GM12864 (cell line): ENCODE measurements around the gene CEP170.
"Not testable (repeated sequence)": the region's sequence is repeated elsewhere in the genome, so short reads cannot be mapped to it uniquely, and the experiment has no call there.

Source experiments
- DNase-seq: peaks from one replicate; pipeline ENCODE4 v3.0.0-alpha.2; 2011; ENCODE audit warnings: low read depth
- H3K4me3 ChIP-seq: 2 replicates; pipeline ENCODE4 v1.5.1; 2011; ENCODE audit warnings: mild to moderate bottlenecking, low read depth, low read length, control low read depth
- TF ChIP-seq, protein P1 (sequence below): IDR thresholded peaks from 2 replicates; pipeline ENCODE4 v1.5.1; 2011; ENCODE audit warnings: low read depth, mild to moderate bottlenecking, moderate library complexity, low read length, control low read depth, inconsistent platforms; ENCODE audit errors: missing control alignments

Gene CEP170

DNA sequence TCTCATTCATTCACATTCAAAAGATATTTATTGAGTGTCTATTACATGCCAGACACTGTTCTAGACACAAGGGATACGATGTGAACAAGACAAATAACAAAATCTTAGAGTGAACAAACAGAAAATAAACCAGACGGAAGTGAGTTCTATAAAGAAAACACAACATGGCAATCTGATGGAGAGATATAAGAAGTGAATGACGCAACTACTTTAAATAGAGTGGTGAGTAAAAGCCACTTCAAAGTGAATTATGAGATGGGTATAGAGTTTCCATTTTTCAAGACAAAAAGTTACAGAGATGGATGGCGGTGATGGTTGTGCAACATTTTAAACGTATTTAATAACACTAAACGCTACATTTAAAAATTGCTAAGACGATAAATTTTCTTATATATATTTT lies 75.4 kb downstream of the CEP170 start:
- TF ChIP-seq, protein P1, sequence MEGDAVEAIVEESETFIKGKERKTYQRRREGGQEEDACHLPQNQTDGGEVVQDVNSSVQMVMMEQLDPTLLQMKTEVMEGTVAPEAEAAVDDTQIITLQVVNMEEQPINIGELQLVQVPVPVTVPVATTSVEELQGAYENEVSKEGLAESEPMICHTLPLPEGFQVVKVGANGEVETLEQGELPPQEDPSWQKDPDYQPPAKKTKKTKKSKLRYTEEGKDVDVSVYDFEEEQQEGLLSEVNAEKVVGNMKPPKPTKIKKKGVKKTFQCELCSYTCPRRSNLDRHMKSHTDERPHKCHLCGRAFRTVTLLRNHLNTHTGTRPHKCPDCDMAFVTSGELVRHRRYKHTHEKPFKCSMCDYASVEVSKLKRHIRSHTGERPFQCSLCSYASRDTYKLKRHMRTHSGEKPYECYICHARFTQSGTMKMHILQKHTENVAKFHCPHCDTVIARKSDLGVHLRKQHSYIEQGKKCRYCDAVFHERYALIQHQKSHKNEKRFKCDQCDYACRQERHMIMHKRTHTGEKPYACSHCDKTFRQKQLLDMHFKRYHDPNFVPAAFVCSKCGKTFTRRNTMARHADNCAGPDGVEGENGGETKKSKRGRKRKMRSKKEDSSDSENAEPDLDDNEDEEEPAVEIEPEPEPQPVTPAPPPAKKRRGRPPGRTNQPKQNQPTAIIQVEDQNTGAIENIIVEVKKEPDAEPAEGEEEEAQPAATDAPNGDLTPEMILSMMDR, result no peak
- no peak for DNase-seq
- no peak overlapping the region for H3K4me3 ChIP-seq

DNA sequence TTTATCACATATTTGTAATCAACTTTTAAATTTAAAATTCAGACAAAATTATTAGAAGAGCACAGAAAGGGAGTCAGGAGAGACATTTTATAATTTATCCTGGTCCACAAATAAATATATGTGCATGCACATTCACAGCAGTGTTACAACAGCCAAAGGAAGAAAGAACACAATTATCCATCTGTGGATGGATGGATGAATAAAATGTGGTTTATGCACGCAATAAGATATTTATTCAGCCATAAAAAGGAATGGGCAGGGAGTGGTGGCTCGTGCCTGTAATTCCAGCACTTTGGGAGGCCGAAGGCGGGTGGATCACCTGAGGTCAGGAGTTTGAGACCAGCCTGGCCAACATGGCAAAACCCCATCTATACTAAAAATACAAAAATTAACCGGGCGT lies 77.3 kb downstream of the CEP170 start:
- not testable (repeated sequence) for H3K4me3 ChIP-seq, DNase-seq

- H3K4me3 ChIP-seq, DNase-seq: not testable (repeated sequence)
These were observed 81.2 kb downstream of the CEP170 start for GRCh38 chr1:243173758-243174369.

- not testable (repeated sequence) for H3K4me3 ChIP-seq, DNase-seq
These were observed 90.2 kb downstream of the CEP170 start for GRCh38 chr1:243164911-243165310.

DNA sequence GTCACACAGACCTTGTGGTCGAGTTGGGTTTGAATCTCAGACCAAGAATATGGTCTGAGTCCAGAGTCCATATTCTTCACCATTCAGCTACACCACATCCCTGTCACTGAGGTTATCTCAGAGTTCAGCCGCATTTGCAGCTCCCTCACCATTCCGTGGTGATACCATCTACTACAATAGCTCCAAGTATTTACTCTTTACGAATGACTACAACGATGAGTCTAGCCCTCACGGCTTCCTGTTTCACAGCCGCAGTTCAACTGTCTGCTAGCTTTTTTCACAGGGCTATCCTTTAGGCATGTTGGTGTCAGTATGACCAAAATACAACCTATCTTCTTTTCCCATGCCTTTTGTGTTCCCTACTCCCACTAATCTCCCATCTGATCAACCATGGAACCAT lies 104.2 kb downstream of the CEP170 start:
- not testable (repeated sequence) for DNase-seq, H3K4me3 ChIP-seq

GRCh38 chr1:243149120-243149519 lies 106.0 kb downstream of the CEP170 start:
- H3K4me3 ChIP-seq, DNase-seq: not testable (repeated sequence)

DNA sequence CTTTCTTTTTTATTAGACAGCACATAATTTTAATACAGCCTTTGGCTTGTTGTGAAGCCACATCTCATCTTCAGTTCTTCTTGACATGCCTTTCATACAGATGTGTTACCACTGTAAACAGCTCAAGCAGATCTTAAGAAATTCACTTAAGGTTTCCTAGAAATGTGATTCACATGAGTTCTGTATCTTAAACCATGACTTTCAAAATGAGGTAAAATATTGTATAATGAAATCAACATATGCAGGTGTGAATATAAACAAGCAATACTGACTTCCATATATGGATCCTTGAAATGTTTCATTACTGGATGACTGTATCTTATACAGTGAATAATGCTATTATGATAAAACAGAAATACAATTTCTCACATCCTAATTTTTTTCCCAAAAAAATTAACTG lies 107.7 kb downstream of the CEP170 start:
- DNase-seq, H3K4me3 ChIP-seq: not testable (repeated sequence)

GRCh38 chr1:243140498-243140897 lies 114.6 kb downstream of the CEP170 start:
- H3K4me3 ChIP-seq, DNase-seq: not testable (repeated sequence)

GRCh38 chr1:243122876-243123409 lies 132.1 kb downstream of the CEP170 start:
- not testable (repeated sequence) for DNase-seq, H3K4me3 ChIP-seq

DNA sequence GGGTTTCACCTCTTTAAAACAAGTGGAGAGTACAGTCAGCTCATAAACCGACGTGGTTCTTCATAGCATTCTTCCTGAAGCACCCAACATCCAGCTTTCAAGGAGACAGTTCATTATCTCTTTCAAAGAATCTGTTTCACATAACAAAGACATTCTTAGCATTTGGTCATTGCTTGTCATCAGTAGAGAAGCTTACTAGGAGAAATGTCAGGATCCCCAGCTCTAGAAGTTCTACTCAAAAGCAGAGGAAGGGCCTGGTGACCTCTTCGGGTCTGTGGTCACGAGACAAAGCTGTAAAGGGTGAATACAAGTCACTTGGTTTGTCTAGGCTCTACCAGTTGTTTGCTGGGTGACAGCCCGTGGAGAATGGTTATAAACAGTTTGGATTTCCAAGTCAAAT lies 133.1 kb downstream of the CEP170 start:
- DNase-seq, H3K4me3 ChIP-seq: not testable (repeated sequence)

DNA sequence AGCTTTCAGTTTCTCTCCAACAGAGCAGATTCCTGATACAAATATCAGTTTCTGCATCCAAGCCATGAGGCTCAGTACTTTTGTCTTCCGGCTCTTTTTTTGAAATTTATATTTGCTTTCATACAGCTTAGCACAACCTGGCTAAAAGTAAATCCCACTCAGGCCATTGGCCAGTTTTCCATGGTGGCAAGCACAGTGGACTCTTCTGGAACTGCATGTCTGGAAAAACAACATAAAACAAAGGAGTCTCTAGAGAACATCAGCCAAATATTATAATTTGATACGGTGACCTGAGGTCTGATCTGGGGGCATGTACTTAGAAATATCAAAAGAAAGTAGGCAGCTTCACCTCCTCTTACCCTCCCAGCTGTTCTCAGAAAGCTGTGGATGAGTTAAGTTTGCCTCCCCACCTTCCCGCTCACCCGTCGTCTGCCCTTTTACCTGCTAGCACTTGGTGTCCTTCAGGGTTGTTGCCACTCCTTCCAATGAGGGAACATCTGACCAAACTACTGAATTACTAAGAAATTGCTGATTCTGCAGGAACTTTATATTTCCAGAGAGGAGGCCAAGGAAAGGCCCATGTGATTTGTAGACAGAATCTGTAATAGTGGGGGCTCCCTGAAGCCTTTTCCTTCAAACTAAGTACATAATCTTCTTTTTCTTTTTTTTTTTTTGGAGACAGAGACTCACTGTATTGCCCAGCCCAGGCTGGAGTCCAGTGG lies 136.3 kb downstream of the CEP170 start:
- not testable (repeated sequence) for DNase-seq, H3K4me3 ChIP-seq

DNA sequence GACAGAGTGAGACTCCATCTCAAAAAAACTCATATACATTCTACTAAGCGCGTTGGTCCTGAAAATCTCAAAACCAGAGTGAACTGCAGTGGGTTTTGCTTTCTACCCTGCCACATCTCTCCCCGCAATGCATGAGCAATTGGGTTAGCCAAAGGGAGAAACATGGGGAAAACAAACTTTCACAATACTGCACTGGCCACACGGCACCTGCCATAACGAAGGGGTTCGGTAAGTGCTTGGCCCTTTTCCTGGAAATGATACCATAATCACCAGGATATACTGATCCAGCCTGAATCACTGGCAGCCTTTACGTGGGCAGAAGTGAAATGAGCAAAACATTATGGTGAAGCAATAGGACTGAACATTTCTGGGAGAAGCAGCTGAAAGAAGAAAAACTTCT lies 138.9 kb downstream of the CEP170 start:
- DNase-seq, H3K4me3 ChIP-seq: not testable (repeated sequence)

DNA sequence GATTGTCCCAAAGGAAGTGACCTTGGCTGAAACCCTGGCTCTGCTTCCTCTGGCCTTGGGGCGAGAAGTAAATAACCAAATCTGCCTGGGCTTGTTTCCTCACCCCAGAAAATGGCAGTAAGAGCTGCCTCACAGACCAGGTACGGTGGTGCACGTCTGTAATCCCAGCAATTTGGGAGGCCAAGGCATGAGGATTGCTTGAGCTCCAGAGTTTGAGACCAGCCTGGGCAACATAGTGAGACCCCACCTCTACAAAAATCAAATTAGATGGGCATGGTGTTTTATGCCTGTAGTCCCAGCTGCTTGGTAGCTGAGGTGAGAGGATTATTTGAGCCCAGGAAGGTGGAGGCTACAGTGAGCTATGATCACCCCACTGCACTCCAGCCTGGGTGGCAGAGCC lies 140.3 kb downstream of the CEP170 start:
- not testable (repeated sequence) for DNase-seq, H3K4me3 ChIP-seq

- not testable (repeated sequence) for H3K4me3 ChIP-seq
- peak; percentile 13 for DNase-seq
These were observed 140.9 kb downstream of the CEP170 start for GRCh38 chr1:243114059-243114713.

DNA sequence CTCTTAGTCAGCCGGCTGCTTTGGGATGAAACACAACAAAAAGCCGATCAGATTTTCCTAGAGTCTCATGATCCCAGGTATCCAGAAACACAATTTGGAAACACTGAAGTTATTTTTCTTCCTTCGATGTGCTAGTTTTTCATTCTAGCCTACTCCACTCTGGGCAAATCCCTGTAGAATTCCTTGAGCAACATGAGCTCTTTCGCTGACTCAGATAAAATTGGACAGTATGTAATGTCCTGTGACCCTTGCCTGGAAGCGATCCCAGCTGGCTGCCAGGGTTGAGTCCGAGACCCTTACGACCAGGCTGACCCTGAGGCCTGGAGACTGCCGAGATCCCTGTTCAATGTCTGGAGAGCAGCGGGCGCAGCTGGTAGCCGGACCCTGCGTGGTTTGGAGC lies 147.9 kb downstream of the CEP170 start:
- DNase-seq, H3K4me3 ChIP-seq: not testable (repeated sequence)

DNA sequence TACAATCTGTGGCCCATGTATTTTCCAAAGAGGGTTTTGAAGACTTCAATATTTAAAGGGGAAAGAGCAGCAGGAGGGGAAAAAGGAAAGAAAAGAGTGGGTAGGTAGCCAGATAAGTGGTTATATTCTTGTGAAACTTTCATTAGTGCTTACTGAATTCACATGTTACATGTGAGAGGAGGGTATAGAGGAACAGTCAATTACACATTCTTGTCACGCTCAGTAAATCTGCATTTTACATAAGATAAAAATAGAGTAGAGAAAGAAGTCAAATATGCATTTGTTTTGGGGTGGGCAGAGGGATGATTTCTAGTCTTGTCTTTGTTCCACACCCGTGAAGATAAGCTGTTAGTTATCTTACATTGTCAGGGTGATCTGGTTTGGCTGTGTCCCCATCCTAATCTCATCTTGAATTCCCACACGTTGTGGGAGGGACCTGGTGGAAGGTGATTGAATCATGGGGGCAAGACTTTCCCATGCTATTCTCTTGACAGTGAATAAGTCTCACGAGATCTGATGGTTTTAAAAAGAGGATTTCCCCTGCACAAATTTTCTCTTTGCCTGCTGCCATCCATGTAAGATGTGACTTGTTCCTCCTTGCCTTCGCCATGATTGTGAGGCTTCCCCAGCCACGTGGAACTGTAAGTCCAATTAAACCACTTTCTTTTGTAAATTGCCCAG lies 149.3 kb downstream of the CEP170 start:
- not testable (repeated sequence) for DNase-seq, H3K4me3 ChIP-seq

GRCh38 chr1:243105104-243105503 lies 150.0 kb downstream of the CEP170 start:
- DNase-seq, H3K4me3 ChIP-seq: not testable (repeated sequence)

DNA sequence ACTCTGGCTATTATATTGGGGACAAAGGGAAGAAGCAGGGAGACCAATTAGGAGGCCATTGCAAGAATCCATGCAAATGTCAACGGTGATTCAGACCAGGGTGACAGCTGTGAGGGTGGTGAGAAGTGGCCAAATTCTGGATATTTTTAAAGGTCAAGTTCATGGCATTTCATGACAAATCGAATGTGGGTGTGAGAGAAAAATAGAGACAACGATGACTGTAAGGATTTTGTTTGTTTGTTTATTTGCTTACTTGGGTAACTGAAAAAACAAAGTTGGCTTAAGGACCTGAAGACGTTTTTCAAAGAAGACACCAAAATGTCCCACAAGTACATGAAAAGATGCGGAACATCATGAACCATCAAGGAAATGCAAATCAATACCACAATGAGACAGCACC lies 150.6 kb downstream of the CEP170 start:
- not testable (repeated sequence) for H3K4me3 ChIP-seq, DNase-seq
